Measurements from ENCODE around the gene LIPJ. TPM values are rescaled to one million over a fixed set of nuclear protein-coding genes. Genes with fewer than 3 reads are reported as not detected.

LIPJ gene
- total RNA-seq, 2 donors from 2014 or later = not detected

DNA sequence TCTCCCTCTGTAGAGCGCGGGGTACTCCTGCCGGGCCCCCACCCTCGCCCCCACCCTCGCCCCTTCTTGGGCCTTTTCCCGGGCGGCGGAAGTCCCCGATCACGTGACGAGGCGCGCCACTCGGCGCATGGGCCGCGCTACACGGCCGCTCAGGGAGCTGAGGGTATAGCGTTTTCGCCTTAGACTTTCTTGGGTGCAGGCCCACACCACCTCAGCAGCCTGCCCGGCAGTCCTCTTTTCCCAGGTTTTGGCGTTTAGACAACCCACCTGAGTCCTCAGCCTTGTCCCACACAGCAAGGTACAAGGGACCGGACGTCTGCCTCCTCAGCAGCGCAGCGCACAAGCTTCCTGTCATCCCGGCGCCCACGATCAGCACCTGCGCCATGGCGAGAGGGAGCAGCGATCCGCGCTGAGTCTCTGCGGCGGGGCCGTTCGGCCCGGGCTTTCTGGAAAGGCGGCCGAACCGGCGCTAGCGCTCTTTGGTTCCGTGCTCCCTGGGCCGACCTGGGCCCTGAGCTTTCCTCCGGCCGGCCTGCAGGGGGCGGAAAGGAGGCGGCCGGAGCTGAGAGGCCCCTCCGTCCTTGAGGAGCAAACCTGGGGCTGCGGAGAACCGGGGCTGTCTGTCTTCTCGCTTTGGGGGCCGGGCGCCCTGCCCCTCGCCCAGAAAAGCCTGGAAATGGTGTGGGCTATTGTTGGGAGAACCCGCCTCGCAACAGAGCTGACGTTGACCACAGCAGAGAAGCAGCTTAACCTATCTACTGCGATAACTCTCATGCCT is 3.6 kb upstream of the LIPJ start, which contains the start of gene RNLS:
RNLS (minus strand) TSS at position 513 of the 778 bp plus-strand sequence.
- ATAC-seq (peak; percentile 88 to 89), DNase-seq (ENCODE audit: low spot score in 2 of 2) (peak; percentile 59 to 79)
- Mint-ChIP-seq H3K36me3 (peaks cover 7 to 23% of the 10 kb centered on the region in 2 donors), H3K27ac (peak within 1 kb of the TSS; percentile 82 to 96), H3K9me3 (peaks cover 4 to 9% of the 10 kb centered on the region in 2 donors)

DNA sequence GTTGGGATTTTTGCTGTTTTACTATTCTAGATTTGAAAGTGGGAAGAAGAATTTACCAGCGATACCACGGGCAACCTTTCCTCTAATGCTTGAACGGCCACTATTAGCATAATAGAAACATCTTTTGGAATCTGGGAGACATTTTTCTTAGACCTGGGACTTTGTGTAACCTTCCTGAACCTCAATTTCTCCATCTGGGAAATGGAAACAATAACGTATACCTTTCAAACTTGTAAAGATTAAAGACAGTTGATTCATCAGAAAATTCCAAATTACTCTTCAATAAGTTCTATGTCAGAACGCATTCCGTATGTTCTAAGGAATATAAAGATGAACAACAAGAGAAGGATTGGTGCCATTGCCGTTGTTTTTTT is 3.0 kb upstream of the LIPJ start:
- peaks cover 7 to 23% of the 10 kb centered on the region in 2 donors for H3K36me3 Mint-ChIP-seq
- H3K27ac Mint-ChIP-seq = peak overlapping the region; percentile 82 to 96
- H3K9me3 Mint-ChIP-seq = peaks cover 4 to 9% of the 10 kb centered on the region in 2 donors
- no peak for DNase-seq (ENCODE audit: low spot score in 2 of 2)
- no peak for ATAC-seq

- no peak for DNase-seq (ENCODE audit: low spot score in 2 of 2)
- no peak overlapping the region for H3K27ac Mint-ChIP-seq
- ATAC-seq = no peak
- H3K36me3 Mint-ChIP-seq = no peaks in the 10 kb centered on the region
- H3K9me3 Mint-ChIP-seq = no peaks in the 10 kb centered on the region
Observed at GRCh38 chr10:88592381-88592780, 5.8 kb downstream of the LIPJ start.

DNA sequence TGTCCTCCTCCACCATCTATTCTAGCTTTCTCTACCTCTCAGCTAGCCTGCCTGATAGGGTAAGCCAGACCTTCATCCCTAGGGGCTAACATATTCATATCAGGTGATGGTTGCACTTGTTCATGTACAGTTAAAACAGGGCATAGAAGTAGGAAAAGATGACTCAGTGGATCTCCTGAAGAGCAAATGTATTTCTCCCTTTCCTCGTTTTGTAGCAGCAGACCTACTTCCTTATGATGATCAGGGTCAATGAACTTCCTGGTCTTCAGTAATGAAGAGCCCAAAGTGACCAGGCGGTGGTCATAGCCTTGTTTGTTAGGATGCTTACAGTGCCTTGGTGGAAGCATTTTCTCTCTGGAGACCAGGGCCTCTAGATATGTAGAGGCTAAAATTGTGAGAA is 6.3 kb downstream of the LIPJ start:
- ATAC-seq = no peak
- no peak for DNase-seq (ENCODE audit: low spot score in 2 of 2)
- H3K27ac Mint-ChIP-seq = no peak overlapping the region
- no peaks in the 10 kb centered on the region for H3K36me3 Mint-ChIP-seq
- no peaks in the 10 kb centered on the region for H3K9me3 Mint-ChIP-seq

GRCh38 chr10:88594482-88594881 is 7.9 kb downstream of the LIPJ start:
- ATAC-seq (no peak), DNase-seq (ENCODE audit: low spot score in 2 of 2) (no peak)
- H3K27ac Mint-ChIP-seq = no peak overlapping the region
- H3K36me3 Mint-ChIP-seq = no peaks in the 10 kb centered on the region
- no peaks in the 10 kb centered on the region for H3K9me3 Mint-ChIP-seq

GRCh38 chr10:88598055-88598454 is 11.5 kb downstream of the LIPJ start:
- peak in 1 of 2 donors; percentile 72 for ATAC-seq

DNA sequence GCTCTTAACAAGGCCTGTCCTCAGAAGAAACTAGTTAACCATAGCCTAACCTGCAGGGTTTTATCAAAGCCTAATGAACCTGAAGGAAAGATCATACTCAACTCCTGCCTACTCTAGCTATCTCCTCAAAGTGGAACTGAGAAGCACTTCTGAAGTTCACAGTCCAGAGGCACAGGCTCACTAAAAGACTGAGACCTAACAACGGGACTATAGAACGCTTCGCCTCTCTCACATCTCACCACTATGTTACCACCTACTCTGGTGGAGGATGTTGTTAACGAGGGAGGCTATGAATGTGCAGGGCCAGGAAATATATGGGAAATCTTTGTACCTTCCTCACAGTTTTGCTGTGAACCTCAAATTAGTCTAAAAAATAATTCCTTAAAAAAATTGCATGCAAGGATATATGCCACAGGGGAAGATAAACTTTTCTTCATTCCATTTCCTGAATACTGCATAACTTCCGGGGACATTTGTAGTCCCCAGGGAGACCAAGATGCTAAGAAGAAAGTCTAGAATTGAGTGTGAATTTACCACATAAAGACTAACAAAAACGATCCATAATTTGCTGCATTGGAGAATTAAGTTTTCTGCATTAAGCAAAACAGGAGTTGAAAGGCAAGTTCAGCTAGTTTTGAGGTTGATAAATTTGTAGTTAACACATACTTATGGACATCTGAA is 21.6 kb downstream of the LIPJ start:
- DNase-seq (ENCODE audit: low spot score in 2 of 2) = no peak
- H3K36me3 Mint-ChIP-seq = no peaks in the 10 kb centered on the region
- no peaks in the 10 kb centered on the region for H3K9me3 Mint-ChIP-seq
- ATAC-seq = no peak
- H3K27ac Mint-ChIP-seq = no peak overlapping the region

More at GRCh38 chr10:88598055-88598454, 11.5 kb downstream of the LIPJ start:
- no peak for DNase-seq (ENCODE audit: low spot score in 2 of 2)
- Mint-ChIP-seq H3K36me3 (peaks cover 0 to 5% of the 10 kb centered on the region in 2 donors), H3K9me3 (no peaks in the 10 kb centered on the region), H3K27ac (no peak overlapping the region)

- Mint-ChIP-seq H3K27ac (no peak overlapping the region), H3K36me3 (no peaks in the 10 kb centered on the region), H3K9me3 (no peaks in the 10 kb centered on the region)
- ATAC-seq (no peak), DNase-seq (ENCODE audit: low spot score in 2 of 2) (no peak)
Observed at GRCh38 chr10:88608780-88609179, 22.2 kb downstream of the LIPJ start.

- Mint-ChIP-seq H3K27ac (no peak overlapping the region), H3K9me3 (no peaks in the 10 kb centered on the region), H3K36me3 (no peaks in the 10 kb centered on the region)
- DNase-seq (ENCODE audit: low spot score in 2 of 2) = no peak
- no peak for ATAC-seq
Observed at GRCh38 chr10:88616250-88616977, 29.9 kb downstream of the LIPJ start.

DNA sequence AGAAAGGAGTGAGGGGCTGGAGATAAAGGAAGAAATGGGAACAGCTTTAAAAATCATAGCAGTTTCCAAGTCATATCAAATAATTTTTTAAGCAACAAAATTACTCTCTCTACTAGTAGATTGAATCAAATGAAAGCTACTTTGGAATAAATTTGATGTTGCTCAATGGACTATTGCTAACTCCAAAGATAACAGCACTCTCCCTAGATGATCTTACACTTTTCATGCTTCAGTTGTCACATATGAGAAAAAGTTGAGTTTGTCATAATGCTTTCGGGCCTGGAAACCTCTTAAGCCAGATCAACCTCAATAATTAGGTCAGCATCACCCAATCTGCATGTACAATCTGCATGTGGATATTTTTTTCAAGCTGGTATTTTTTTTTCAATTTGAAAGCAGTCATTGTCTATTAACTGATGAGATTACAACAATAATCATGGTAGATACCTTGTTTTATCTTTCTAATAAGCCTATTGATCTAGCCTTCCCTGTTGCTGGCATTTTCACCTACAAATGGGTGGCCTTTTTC is 31.3 kb downstream of the LIPJ start:
- Mint-ChIP-seq H3K36me3 (no peaks in the 10 kb centered on the region), H3K9me3 (no peaks in the 10 kb centered on the region), H3K27ac (no peak overlapping the region)
- ATAC-seq (no peak), DNase-seq (ENCODE audit: low spot score in 2 of 2) (no peak)

DNA sequence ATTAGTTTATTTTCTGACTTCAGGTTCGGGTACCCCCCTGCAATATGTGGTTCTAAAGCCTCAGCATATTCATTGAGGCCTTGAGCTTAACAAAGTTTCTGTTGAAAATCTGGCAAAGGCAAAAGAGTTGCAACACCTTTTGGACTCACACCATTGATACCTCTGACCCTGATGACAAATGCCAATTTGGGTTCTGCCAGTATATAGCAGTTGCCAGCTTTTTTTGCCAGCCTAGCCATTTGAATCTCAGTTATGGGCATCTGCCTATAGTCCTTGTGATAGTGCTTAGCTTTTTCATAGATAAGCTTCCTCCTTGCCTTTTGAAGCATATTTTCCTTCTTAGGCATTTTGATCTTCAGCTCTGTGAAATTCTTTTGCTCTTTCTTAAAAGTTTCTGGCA is 31.9 kb downstream of the LIPJ start:
- Mint-ChIP-seq H3K36me3 (no peaks in the 10 kb centered on the region), H3K9me3 (no peaks in the 10 kb centered on the region), H3K27ac (no peak overlapping the region)
- DNase-seq (ENCODE audit: low spot score in 2 of 2) (no peak), ATAC-seq (no peak)

DNA sequence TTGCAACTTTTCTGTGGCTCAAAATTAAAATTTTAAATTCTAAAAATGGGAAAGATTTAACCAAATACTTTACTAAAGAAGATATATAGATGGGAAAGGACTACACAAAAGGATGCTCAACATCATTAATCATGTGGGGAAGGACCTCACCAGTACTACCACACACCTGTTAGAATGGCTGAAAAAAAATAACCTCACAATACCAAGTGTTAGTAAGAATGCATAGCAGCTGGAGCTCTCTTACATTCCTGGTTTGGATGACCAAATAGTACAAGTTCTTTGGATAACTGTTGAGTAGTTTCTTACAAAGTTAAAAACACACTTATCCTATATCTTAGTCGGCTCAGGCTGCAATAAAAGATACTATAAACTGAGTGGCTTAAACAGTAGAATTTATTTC is 33.9 kb downstream of the LIPJ start:
- Mint-ChIP-seq H3K27ac (no peak overlapping the region), H3K36me3 (no peaks in the 10 kb centered on the region), H3K9me3 (no peaks in the 10 kb centered on the region)
- no peak for DNase-seq (ENCODE audit: low spot score in 2 of 2)
- no peak for ATAC-seq

- DNase-seq (ENCODE audit: low spot score in 2 of 2) (no peak), ATAC-seq (no peak)
- no peaks in the 10 kb centered on the region for H3K36me3 Mint-ChIP-seq
- no peaks in the 10 kb centered on the region for H3K9me3 Mint-ChIP-seq
- H3K27ac Mint-ChIP-seq = no peak overlapping the region
Observed at GRCh38 chr10:88623835-88624234, 37.3 kb downstream of the LIPJ start.

DNA sequence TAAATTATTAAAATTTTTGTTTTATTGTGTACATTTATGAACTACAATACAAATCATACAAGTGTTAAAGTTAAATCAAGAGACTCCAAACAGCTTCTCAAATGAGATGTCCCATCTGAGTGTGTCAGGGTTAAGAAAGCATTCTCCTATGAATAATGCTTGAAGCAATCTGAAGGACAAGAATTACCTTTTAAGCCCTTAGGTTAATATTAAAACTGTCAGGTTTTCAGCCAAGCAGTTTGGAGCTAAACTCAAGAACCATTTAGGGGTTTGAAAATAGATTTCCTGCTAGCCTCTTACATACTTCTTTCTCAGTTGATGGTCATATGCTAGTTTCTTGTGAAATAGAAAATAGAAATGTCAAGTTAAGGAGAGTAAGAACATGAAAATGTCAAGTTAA is 38.3 kb downstream of the LIPJ start:
- DNase-seq (ENCODE audit: low spot score in 2 of 2) = no peak
- H3K36me3 Mint-ChIP-seq = no peaks in the 10 kb centered on the region
- H3K27ac Mint-ChIP-seq = no peak overlapping the region
- no peaks in the 10 kb centered on the region for H3K9me3 Mint-ChIP-seq
- ATAC-seq = no peak

DNA sequence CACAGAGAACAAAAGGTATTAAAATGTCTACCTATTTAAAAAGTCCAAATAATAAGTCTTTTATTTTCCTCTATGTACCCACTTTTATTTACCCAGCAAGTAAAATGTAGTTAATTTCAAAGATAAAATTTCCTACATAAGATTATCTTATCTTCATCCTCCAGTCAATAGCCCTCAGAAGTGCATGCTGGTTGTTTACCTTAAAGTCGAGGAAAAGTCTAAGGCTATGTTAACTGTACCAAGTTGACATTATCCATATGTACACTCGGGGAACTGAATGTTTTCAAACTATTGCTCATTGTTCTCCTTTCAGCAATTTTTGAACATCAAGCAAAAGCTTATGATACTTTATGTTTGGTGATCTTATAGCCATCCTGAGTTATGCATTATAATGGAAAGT is 53.6 kb downstream of the LIPJ start:
- H3K27ac Mint-ChIP-seq = no peak overlapping the region
- no peaks in the 10 kb centered on the region for H3K9me3 Mint-ChIP-seq
- peaks cover 0 to 15% of the 10 kb centered on the region in 2 donors for H3K36me3 Mint-ChIP-seq
- DNase-seq (ENCODE audit: low spot score in 2 of 2) (no peak), ATAC-seq (no peak)

GRCh38 chr10:88642209-88642608 is 55.6 kb downstream of the LIPJ start:
- Mint-ChIP-seq H3K36me3 (peaks cover 0 to 15% of the 10 kb centered on the region in 2 donors), H3K27ac (no peak overlapping the region), H3K9me3 (no peaks in the 10 kb centered on the region)
- DNase-seq (ENCODE audit: low spot score in 2 of 2) (no peak), ATAC-seq (no peak)

DNA sequence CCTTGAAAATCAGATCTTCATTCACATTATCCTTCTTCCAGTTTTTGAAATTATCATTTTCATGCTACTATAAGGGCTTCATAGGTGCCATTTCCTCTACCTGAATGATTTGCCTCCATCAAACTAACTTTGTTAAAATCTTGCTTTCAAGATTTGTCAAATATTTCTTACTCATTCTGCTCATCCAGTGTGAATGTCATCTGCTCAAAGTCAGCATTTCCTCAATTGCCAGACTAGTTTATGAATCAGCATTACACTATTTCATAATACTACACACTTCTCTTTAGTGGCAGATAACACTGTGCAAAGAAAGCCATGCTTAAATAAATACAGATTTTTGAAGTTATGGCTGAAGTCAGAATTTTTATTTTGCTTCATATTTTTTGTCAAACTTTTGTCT is 56.4 kb downstream of the LIPJ start:
- DNase-seq (ENCODE audit: low spot score in 2 of 2) (no peak), ATAC-seq (peak in 1 of 2 donors; percentile 81)
- Mint-ChIP-seq H3K27ac (no peak overlapping the region), H3K36me3 (peaks cover 0 to 8% of the 10 kb centered on the region in 2 donors), H3K9me3 (no peaks in the 10 kb centered on the region)

Measured in activated naive CD4-positive, alpha-beta T cell treated with anti-CD3 and anti-CD28 coated beads, Interleukin-2, amount 50 U/mL, for 72 hours (primary cell).